Measurements from ENCODE around the gene SUSD4. TPM values are rescaled to one million over a fixed set of nuclear protein-coding genes. Genes with fewer than 3 reads are reported as not detected.
A peak's percentile ranks its signal among the peaks of the same experiment; 100 is the strongest.

The SUSD4 gene
- total RNA-seq, 1 donor from 2014 or later: 26.3 TPM

DNA sequence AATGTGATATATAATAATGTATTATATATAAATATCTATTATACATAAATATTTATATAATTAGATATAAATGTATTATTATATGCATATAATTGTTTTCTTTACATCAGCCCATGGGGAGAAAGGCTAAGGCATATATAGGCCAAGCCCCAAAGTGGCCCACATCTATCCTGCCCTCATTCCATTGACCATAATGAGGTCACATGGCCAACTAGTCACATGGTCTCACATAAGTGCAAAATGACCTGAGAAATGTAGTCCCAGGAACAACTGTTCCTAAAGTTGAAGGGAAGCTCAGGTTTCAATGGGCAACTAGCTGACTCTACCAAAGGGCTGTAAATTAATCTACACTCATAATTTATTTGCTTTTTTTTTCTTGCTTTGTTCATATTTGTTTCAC is 14.8 kb upstream of the SUSD4 start:
- Histone ChIP-seq H3K4me1 (no peaks in the 10 kb centered on the region), H3K4me3 (no peak overlapping the region), H3K36me3 (no peaks in the 10 kb centered on the region), H3K27me3 (no peaks in the 10 kb centered on the region), H3K27ac (no peak overlapping the region), H3K9me3 (no peaks in the 10 kb centered on the region)
- DNase-seq (ENCODE audit: extremely low spot score in 2 of 2): no peak
- TF ChIP-seq POLR2A (IDR thresholded peaks at IDR 0.05): no peak
- TF ChIP-seq, protein P1, sequence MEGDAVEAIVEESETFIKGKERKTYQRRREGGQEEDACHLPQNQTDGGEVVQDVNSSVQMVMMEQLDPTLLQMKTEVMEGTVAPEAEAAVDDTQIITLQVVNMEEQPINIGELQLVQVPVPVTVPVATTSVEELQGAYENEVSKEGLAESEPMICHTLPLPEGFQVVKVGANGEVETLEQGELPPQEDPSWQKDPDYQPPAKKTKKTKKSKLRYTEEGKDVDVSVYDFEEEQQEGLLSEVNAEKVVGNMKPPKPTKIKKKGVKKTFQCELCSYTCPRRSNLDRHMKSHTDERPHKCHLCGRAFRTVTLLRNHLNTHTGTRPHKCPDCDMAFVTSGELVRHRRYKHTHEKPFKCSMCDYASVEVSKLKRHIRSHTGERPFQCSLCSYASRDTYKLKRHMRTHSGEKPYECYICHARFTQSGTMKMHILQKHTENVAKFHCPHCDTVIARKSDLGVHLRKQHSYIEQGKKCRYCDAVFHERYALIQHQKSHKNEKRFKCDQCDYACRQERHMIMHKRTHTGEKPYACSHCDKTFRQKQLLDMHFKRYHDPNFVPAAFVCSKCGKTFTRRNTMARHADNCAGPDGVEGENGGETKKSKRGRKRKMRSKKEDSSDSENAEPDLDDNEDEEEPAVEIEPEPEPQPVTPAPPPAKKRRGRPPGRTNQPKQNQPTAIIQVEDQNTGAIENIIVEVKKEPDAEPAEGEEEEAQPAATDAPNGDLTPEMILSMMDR (IDR thresholded peaks at IDR 0.05): no peak
- TF ChIP-seq POLR2AphosphoS5 (IDR thresholded peaks at IDR 0.05; ENCODE audit: insufficient read depth in 1 of 2, low read depth in 1 of 2): no peak
- intact Hi-C loops (cut with DNase I): no loop called here

DNA sequence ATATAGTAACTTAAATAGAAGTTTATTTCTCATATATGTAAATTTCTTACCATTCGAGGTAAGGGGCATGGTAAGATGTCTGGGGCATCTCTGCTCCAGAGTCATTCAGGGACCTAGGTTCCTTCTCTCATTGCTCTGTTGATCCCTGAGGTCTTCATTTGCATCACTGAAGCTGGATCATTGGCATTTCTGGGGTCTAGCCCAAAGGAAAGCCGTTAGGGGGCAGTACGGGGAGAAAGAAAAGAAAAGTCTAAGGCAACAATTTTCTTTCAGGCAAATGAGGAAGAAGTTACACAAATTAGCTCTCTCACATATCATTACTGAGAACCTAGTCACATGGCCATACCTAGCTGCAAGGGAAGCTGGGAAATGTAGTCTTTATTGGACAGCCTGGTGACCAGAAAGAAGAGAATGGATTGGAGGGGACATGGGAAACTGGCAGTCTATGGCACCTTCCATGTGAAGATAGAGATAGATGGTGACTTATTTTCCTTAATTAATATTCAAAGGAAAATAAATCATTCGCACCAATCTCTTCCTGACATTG is 10.2 kb upstream of the SUSD4 start:
- Histone ChIP-seq H3K9me3 (no peaks in the 10 kb centered on the region), H3K36me3 (no peaks in the 10 kb centered on the region), H3K4me1 (no peaks in the 10 kb centered on the region), H3K27ac (no peak overlapping the region), H3K27me3 (no peaks in the 10 kb centered on the region), H3K4me3 (no peak overlapping the region)
- DNase-seq (ENCODE audit: extremely low spot score in 2 of 2): no peak
- intact Hi-C loops (cut with DNase I): no loop called here
- no peak for TF ChIP-seq POLR2AphosphoS5 (IDR thresholded peaks at IDR 0.05; ENCODE audit: insufficient read depth in 1 of 2, low read depth in 1 of 2)
- TF ChIP-seq POLR2A (IDR thresholded peaks at IDR 0.05): no peak
- TF ChIP-seq, protein P1 (IDR thresholded peaks at IDR 0.05): no peak

DNA sequence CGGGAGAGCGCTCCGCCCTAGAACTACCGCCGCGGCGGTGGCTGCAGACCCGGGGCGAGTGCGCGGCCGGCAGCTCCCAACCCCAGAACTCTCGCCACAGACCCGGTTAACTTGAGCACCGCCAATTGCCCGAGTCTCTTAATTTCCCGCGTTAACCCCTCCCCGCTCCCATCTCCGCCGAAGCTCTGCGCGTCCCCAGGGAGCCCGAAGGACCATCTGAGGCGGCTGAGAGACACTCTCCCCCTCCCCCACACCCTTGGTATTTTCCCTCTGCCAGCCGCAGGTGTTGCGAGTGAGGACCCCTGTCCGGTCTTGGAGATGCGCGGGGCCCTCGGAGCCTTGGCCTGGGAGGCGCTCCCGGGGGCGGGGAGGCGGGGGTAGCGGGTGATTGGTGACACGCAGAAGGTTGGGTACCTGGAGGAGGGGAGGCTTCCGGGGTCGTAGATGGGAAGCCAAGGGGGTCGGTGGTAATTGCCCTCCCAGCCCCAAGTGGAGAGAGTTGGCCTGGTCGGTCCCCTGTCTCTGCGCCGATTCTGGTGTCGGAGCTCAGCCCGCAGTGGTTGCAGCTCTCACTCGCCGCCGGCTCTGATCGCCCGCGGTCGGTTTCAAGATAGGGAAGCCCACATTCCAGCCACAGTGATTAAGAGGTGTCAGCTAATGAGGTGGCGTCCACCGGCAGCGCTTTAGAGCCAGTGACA is 858 bp upstream of the SUSD4 start:
- TF ChIP-seq, protein P1 (IDR thresholded peaks at IDR 0.05): no peak
- intact Hi-C loops (cut with DNase I): no loop called here
- H3K27ac ChIP-seq: no peak overlapping the region

DNA sequence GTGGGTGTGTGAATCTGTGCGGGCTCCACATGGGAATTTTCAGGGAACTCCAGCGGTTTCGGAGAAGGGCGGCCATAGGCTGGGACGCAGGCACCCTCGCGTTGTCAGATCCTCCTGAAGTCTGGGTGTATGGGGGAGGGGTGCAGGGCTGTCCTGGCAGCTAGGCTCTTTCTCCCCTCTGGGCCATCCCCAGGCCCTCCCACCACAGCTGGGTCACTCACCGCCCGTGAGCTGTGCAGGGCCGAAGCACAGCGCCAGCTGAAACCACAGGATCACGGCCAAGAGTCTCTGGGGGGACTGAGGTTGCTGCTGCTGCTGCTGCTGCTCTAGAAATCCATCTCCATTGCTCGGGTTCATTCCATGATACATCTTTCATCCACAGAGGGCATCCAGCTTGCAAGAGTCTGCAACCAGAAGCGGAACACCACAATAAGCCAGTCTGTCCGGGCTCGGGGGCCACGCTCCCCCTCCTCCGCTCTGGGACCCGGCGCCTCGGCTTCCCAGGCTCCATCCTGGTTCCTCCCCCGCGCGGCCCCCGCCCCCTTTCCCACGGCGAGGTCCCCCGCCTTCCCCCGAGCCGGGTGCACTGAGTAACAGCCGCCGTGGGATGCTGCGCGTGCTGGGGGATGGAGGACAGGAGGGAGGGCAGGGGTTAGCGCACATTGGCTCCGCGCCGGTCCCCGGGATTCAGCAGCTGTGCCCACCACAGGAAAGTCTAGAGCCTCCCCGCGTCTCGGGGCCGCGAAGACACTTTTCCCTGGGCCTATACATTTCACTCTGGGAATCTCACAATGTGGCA is 720 bp downstream of the SUSD4 start:
- TF ChIP-seq POLR2AphosphoS5 (IDR thresholded peaks at IDR 0.05; ENCODE audit: insufficient read depth in 1 of 2, low read depth in 1 of 2) (no peak), POLR2A (IDR thresholded peaks at IDR 0.05) (no peak)
- TF ChIP-seq, protein P1 (IDR thresholded peaks at IDR 0.05): no peak
- DNase-seq (ENCODE audit: extremely low spot score in 2 of 2): no peak
- Histone ChIP-seq H3K27me3 (no peaks in the 10 kb centered on the region), H3K4me1 (peaks cover 21% of the 10 kb centered on the region), H3K36me3 (no peaks in the 10 kb centered on the region), H3K4me3 (peak overlapping the region; percentile 52 to 55), H3K27ac (no peak overlapping the region), H3K9me3 (no peaks in the 10 kb centered on the region)
- intact Hi-C loops (cut with DNase I): no loop called here

More for the DNA sequence above, 858 bp upstream of the SUSD4 start:
- no peak for DNase-seq (ENCODE audit: extremely low spot score in 2 of 2)
- Histone ChIP-seq H3K4me1 (peaks cover 21% of the 10 kb centered on the region), H3K4me3 (peak overlapping the region; percentile 52 to 55), H3K36me3 (no peaks in the 10 kb centered on the region), H3K9me3 (no peaks in the 10 kb centered on the region), H3K27me3 (no peaks in the 10 kb centered on the region)

DNA sequence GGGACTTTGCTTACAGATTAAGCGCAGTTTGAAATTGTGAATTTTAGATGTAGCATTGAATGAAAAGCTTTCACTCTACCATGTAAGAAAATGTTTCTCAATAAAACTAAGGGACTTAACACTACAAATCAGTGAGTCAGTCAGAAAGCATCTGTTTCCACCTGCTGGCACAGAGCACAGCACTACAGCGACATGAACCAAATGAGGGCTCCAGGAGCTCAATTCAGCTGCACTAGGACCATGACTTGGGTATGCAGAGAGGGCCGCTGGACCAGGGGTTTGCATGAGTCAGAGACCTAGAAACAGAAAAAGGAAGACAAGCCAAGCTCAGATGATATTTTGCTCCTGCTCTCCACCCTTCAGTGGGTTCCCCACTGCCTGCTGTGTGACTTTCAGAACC is 5.2 kb downstream of the SUSD4 start:
- TF ChIP-seq POLR2AphosphoS5 (IDR thresholded peaks at IDR 0.05; ENCODE audit: insufficient read depth in 1 of 2, low read depth in 1 of 2): no peak
- no peak for TF ChIP-seq POLR2A (IDR thresholded peaks at IDR 0.05)
- TF ChIP-seq, protein P1 (IDR thresholded peaks at IDR 0.05): no peak
- Histone ChIP-seq H3K4me3 (no peak overlapping the region), H3K36me3 (no peaks in the 10 kb centered on the region), H3K27me3 (no peaks in the 10 kb centered on the region), H3K27ac (no peak overlapping the region), H3K9me3 (no peaks in the 10 kb centered on the region), H3K4me1 (peaks cover 12% of the 10 kb centered on the region)
- DNase-seq (ENCODE audit: extremely low spot score in 2 of 2): no peak
- intact Hi-C loops (cut with DNase I): no loop called here
